Kidney epithelial cell (primary cell): Measurements from ENCODE around the gene MIOX. TPM values are rescaled to one million over a fixed set of nuclear protein-coding genes. Genes with fewer than 3 reads are reported as not detected.

ENCODE experiments used
- DNase-seq: peaks from one replicate; pipeline ENCODE4 v3.0.0-alpha.2; 2010; ENCODE audit warnings: low read depth
- H3K27me3 ChIP-seq: 2 replicates; pipeline ENCODE4 v1.6.0; 2011; ENCODE audit warnings: low read length; ENCODE audit not compliant: control insufficient read depth, insufficient read depth
- H3K36me3 ChIP-seq: 2 replicates; pipeline ENCODE4 v1.5.1; 2011; ENCODE audit warnings: low read length; ENCODE audit not compliant: control insufficient read depth, insufficient read depth
- H3K4me3 ChIP-seq: 2 replicates; pipeline ENCODE4 v1.5.1; 2011; ENCODE audit warnings: low read depth, mild to moderate bottlenecking, control low read depth, low read length
- total RNA-seq: library from RNA; depleted of rRNA; stranded (reverse); fragments of >200 nt; gene quantifications from 2 replicates; pipeline ENCODE4 v1.2.3, GENCODE V29; 2015
- TF ChIP-seq, protein P1 (sequence below): IDR thresholded peaks from 2 replicates; pipeline ENCODE4 v1.5.1; 2011; ENCODE audit warnings: mild to moderate bottlenecking, moderate library complexity, low read length, control low read depth, inconsistent platforms; ENCODE audit not compliant: insufficient read depth, poor library complexity, severe bottlenecking

Gene MIOX
- total RNA-seq, 1 donor from 2014 or later: 1.8 TPM

DNA sequence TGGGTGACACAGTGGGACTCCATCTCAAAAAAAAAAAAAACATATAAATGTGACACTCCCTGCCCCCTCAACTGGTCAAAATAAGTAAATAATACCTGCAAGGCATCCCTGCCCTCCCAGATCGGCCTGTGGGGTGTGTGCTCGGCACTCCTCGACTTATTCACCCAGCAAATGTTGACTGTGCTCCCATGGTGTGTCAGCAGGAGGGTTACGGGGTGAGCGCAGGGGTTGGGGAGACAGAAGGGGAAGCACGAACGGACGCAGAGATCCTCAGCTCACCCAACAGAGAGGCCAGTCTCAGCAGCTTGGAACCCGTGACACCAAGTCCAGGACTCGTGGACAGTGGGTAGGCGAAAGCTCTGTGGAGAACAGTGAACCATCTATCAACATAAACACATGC is 6.9 kb upstream of the MIOX start:
- no peak for DNase-seq
- TF ChIP-seq, protein P1, sequence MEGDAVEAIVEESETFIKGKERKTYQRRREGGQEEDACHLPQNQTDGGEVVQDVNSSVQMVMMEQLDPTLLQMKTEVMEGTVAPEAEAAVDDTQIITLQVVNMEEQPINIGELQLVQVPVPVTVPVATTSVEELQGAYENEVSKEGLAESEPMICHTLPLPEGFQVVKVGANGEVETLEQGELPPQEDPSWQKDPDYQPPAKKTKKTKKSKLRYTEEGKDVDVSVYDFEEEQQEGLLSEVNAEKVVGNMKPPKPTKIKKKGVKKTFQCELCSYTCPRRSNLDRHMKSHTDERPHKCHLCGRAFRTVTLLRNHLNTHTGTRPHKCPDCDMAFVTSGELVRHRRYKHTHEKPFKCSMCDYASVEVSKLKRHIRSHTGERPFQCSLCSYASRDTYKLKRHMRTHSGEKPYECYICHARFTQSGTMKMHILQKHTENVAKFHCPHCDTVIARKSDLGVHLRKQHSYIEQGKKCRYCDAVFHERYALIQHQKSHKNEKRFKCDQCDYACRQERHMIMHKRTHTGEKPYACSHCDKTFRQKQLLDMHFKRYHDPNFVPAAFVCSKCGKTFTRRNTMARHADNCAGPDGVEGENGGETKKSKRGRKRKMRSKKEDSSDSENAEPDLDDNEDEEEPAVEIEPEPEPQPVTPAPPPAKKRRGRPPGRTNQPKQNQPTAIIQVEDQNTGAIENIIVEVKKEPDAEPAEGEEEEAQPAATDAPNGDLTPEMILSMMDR: no peak
- H3K27me3 ChIP-seq: peaks cover 20% of the 10 kb centered on the region
- no peak overlapping the region for H3K4me3 ChIP-seq
- no peaks in the 10 kb centered on the region for H3K36me3 ChIP-seq

DNA sequence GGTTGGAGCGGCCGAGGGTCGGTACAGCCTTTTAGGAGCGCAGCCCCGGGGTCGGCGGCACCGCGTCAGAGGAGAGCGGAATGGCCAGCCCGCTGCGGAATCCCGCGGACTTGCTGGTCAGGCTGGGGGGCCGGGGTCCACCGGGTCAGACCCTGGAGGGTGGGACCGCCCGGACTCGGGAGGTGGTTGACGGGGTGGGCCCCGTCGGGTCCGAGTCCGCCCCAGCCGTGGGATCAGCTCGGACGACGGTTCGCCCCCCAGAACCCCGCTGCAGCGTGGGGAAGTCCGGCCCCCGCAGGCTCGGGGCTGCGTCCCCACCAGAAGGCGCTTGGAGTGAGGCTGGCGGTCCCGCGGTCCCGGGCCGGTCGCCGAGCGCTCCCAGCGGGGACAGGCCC is 5.6 kb upstream of the MIOX start:
- TF ChIP-seq, protein P1: no peak
- peak overlapping the region; percentile 39 for H3K4me3 ChIP-seq
- H3K27me3 ChIP-seq: peaks cover 20% of the 10 kb centered on the region
- no peak for DNase-seq
- H3K36me3 ChIP-seq: no peaks in the 10 kb centered on the region

DNA sequence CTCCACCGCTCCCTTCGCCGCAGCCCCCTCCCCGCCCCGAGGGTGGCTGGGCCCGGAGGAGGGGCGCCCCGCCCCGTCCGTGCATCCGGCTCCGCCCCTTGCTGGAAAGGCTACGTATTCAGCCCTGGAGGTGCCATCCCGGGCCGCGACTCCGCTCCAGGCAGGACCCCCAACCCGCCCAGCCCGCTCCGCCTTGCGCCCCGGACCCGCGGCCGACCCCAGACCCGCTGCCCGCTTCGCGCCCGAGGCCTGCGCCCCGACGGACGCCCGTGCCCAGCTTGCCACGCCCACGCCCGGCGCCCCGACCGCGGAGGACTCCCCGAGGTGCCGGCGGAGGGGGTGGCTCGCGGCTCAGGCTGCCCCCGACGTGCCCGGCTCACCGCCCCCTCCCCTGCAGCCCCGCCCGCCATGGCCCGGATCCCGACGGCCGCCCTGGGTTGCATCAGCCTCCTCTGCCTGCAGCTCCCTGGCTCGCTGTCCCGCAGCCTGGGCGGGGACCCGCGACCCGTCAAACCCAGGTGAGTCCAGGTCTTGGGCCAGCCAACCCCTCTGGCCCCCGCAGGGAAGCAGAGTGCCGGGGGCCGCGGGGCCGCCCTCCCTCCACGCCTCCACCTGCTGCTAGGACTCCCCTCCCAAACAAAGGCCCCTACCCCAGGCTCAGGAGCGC is 5.1 kb upstream of the MIOX start, which contains the start of gene ADM2:
Gene ADM2 (plus strand): TSS at position 104 of the 667 bp plus-strand sequence. CDS start 305 bp downstream, at position 409.
- Histone ChIP-seq H3K4me3 (peak within 1 kb of the TSS; percentile 39), H3K27me3 (peaks cover 20% of the 10 kb centered on the region), H3K36me3 (no peaks in the 10 kb centered on the region)
- TF ChIP-seq, protein P1: no peak
- DNase-seq: no peak

DNA sequence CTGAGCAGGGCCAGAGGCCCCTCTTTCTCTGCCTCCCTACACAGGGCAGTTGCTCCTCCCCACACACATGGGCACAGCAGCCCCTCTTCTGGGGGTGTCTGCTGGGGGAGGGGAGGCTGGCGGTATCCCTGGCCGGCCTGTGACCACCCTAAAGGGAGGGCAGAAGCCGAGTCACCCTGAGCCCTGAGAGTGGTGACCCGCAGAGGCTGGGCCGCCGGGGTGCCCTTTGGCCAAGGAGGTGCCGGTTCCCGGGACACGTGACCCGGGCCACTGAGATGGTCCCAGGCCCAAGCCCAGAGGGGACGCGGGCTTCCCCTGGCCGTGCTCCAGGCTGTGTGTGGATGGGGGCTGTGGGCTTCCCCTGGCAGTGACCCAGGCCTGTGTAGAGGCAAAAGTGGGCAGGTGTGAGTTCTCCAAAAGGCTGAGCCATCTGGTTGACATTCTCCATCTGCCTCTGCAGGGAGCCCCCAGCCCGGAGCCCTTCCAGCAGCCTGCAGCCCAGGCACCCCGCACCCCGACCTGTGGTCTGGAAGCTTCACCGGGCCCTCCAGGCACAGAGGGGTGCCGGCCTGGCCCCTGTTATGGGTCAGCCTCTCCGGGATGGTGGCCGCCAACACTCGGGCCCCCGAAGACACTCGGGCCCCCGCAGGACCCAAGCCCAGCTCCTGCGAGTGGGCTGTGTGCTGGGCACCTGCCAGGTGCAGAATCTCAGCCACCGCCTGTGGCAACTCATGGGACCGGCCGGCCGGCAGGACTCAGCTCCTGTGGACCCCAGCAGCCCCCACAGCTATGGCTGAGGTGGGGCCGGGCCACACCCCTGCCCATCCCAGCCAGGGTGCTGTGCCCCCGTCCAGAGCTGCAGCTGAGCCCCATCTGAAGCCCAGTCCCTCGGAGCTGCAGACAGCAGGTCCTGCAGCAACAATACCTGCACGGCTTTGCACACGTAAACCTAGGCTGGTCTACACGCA is 4.3 kb upstream of the MIOX start:
- no peaks in the 10 kb centered on the region for H3K36me3 ChIP-seq
- TF ChIP-seq, protein P1: no peak
- peaks cover 20% of the 10 kb centered on the region for H3K27me3 ChIP-seq
- H3K4me3 ChIP-seq: peak overlapping the region; percentile 39
- DNase-seq: no peak

DNA sequence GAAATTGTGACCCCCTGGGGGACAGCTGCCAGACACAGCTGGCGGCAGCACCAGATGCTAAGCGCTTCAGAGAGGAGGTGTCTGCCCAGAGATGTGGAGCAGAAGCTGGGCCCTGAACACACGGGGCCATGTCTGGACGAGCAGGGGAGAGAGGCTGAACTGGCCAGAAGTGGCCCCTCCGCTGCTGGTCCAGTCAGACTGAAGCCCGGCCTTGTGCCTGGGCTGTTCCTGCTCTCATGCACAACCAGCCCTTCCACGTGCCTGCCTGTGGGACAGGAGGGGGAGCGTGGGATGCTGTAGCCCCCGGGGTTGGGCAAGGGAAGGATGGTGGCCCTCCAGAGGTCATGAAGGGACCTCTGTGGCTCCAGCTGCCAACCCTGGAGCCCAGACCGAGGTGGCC is 3.6 kb upstream of the MIOX start:
- Histone ChIP-seq H3K4me3 (no peak overlapping the region), H3K36me3 (no peaks in the 10 kb centered on the region)
- TF ChIP-seq, protein P1: no peak

More for the DNA sequence above, 3.6 kb upstream of the MIOX start:
- no peak for DNase-seq
- H3K27me3 ChIP-seq: peaks cover 20% of the 10 kb centered on the region
